Gastroesophageal sphincter (tissue), 3 donors: ENCODE results near the gene PHF19.

Source experiments
- POLR2A ChIP-seq, 2 donors: fragments of 450-650 bp; IDR thresholded peaks; one replicate each; pipeline ENCODE4 v1.6.1; 2017; ENCODE audit warnings: antibody characterized with exemption in 2 of 2, mild to moderate bottlenecking in 2 of 2, moderate library complexity in 1 of 2
- POLR2AphosphoS5 ChIP-seq: sonication (generic); formaldehyde crosslinking; IDR thresholded peaks from one replicate; pipeline ENCODE4 v1.6.1; 2017; ENCODE audit warnings: antibody characterized with exemption
- TF ChIP-seq, protein P1 (sequence below), 4 experiments: fragments of 200-600 bp in 2 of 4; fragments of 450-650 bp in 2 of 4; sonication (generic) in 1 of 4; IDR thresholded peaks; one replicate each; pipeline ENCODE4 v1.5.1; 2017 to 2019; ENCODE audit warnings: antibody characterized with exemption in 4 of 4, mild to moderate bottlenecking in 2 of 4, moderate library complexity in 2 of 4

DNA sequence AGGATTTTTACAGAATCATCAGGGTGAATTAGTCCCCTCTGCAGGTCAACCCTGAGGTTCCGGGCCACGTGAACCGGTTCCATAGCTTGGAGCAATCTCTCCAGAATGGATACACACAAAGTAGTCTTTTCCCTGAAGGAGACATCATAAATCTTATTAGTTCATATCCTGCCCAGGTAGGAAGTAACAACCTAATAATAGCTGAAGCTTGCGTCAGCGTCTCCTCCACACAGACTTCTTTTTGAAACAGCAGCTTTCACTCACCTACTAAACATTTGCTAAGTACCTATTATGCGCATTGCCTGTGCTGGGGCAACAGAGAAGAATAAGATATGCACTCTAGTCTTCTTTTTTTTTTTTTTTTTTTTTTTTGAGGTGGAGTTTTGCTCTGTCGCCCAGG is 43.7 kb downstream of the PHF19 start:
- TF ChIP-seq, protein P1, sequence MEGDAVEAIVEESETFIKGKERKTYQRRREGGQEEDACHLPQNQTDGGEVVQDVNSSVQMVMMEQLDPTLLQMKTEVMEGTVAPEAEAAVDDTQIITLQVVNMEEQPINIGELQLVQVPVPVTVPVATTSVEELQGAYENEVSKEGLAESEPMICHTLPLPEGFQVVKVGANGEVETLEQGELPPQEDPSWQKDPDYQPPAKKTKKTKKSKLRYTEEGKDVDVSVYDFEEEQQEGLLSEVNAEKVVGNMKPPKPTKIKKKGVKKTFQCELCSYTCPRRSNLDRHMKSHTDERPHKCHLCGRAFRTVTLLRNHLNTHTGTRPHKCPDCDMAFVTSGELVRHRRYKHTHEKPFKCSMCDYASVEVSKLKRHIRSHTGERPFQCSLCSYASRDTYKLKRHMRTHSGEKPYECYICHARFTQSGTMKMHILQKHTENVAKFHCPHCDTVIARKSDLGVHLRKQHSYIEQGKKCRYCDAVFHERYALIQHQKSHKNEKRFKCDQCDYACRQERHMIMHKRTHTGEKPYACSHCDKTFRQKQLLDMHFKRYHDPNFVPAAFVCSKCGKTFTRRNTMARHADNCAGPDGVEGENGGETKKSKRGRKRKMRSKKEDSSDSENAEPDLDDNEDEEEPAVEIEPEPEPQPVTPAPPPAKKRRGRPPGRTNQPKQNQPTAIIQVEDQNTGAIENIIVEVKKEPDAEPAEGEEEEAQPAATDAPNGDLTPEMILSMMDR (IDR thresholded peaks at IDR 0.05) = no peak
- TF ChIP-seq POLR2AphosphoS5 = no peak
- no peak for TF ChIP-seq POLR2A (IDR thresholded peaks at IDR 0.05)
